Activated T-helper 1 cell treated with Interleukin-2 at 50 U/mL for 16 hours (primary cell): Measurements from ENCODE around the gene GALNT10.

Experiments used
- DNase-seq: peaks from one replicate; pipeline ENCODE4 v3.0.0-alpha.2; 2020; ENCODE audit warnings: low read depth

The GALNT10 gene

DNA sequence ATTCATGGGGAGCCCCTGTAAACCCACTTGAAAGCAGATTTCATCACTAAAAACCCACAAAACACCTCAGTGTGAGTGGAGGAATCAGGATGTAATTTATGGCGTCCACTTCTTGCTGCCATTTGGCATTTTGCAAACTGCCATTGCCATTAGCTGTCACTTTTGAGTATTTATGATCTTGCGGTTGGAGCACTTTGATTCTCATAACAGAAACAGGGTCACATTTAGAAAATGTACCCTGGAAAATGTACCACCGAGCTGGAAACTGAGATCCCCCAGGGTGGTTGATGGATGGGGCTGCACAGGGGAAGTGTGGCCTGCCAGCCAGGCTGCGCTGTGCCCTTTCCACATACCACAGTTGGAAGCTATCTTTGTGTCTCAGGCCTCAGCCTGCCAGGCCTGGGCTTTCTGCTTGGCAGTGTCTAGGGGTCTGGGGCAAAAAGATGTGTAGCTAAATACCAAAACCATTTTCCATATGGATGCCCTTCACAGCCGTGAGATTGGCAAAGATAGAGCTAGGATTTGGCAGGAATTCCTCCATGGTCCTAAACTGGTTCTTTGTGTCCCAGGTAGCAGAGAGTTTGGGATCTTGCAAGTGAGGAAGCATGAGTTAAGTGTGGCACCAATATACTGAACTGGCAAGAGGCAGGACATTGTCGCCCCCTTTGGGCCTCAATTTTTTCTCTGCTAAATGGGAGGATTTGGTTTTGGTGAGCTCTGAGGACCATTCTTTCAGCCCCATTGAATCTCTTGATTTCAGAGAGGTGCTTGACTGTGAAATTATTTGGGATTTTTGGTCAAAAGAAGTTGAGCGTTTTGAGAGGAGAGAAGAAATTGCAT lies 46.2 kb downstream of the GALNT10 start:
- no peak for DNase-seq

DNA sequence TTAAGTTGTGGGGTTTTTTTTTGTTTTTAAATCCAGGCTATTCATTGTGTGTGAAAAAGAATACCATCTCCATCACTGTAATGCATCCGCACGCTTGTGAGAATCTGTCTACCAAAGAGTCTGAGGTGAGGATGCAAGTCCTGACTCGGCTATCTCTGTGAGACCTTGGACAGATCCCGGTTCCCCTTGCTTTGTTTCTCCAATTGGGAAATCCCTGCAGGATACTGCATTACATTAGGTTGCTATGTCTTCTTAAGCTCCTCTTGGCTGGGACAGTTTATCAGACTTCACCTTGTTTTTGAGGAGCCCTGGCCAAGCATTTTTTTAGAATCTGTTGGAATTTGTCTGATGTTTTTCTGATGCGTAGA lies 46.8 kb downstream of the GALNT10 start:
- DNase-seq, result no peak

DNA sequence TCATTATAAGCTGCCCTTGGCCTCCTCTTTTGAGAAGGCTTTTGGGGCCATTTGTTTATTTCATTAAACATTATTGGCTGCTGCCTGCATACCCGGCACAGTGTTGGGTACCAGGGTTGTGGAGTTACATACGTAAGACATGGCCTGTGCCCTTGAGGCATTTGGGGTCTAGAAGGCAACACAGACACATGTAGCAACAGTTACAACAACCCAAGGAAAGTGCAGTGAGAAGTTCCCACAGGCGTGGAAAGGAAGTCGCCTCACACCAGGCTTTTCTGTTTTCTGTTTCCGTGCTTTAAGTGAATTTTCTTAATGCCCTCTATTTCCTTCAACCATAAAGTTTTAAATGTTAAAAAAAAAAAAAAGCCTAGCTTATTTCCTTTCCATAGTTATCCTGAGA lies 47.4 kb downstream of the GALNT10 start:
- DNase-seq, result no peak

DNA sequence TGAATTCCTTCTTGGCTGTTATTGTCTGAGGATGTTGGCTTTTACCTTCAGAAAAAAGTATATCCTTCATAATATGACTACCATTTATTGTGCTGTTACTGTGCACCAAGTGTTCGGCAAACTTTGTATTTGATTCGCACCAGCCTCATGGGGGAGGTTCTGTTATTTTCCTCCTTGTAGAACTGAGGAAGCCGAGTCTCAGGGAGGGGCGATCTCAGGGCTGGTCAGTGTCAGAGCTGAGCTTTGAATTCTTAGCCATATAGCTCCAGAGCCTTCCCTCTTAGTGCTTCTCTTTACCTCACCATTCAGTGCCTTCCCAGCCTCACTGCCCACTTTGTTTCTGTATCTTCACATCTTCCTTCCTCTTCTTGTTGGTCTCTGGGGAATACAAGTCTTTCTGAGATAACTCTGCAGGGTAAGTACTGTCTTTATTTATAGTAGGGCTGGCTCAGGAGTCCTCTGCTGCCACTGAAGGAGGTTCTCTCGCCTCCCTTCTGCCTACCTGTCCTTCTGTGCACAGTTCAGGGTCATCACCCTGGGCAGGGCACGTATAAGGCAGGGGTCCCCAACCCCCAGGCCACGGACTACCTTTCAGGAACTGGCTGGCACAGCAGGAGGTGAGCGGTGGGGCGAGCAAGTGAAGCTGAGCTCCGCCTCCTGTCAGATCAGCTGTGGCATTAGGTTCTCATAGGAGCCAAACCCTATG lies 48.4 kb downstream of the GALNT10 start:
- no peak for DNase-seq

DNA sequence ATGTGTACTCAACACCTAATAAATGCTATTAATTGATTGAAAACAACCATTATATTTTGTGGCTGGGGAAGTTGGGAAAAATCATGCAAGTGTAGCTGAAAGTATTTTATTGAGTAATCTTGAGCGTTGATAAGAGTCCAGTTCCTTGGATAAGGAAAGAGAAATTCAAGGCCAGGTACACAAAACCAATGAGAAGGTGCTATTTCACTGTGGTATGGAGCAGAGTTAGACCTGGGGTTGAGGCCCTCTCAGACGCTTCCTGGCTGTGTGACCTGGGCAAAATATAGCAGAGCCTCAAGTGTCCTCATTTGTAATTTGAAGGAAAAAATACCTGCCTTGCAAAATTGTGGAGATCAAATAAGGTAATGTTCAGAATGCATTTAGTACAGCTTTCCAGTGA lies 50.1 kb downstream of the GALNT10 start:
- DNase-seq, result no peak

DNA sequence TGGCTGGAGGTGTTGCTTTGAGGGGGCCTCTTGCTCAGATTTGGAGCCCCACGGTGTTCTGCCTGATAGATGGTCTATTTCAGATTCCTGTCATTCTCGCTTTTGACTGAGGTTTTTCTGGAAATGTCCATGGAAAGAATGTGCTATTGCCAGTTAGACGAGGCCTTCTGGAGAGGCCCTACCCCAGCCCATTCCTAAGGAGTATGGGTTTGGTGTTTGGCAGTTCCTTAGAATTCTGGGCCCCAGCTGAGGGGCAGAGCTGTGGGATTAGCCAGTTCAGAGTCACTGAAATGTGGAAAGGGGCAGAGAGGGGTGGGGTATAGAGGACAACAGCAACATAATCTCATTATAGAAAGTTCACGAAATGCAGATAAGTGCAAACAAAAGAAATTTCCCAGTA lies 50.5 kb downstream of the GALNT10 start:
- no peak for DNase-seq

DNA sequence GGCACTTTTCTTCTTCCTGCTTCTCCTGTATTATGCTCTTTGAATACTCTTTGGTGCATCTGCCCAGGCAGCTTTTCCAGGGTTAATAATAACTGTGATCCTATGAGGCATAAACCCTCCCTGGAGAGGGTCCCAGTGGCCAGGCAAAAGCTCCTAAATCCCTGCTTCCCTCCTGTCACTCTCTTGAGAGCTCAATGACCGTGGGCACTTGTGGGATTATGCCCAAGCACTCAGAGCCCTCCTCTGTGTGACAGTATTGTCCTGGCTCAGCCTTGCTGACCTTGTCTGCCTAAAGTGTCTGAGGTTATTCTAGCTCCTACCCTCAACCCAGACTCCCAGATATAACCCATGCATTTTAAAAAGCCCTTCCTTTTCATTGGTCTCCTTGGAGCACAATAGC lies 51.9 kb downstream of the GALNT10 start:
- DNase-seq, result no peak

DNA sequence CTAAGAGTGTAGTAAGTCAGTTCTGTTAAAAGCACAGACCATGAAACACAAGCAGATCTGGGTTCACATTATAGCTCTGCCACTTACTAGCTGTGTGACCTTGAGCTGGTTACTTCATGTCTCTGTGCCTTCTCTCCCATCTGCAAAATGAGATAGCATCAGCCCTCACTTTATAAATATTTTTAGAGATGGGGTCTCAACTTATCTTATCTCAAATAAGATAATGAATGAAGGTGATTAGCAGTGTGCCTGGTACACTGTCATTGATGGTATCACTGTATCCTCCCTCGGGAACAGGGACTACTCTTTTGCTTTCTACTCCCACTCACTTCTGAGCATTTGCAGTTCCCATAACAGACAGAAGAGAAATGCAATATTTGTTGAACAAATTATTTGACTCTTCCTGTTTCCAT lies 52.4 kb downstream of the GALNT10 start:
- no peak for DNase-seq

DNA sequence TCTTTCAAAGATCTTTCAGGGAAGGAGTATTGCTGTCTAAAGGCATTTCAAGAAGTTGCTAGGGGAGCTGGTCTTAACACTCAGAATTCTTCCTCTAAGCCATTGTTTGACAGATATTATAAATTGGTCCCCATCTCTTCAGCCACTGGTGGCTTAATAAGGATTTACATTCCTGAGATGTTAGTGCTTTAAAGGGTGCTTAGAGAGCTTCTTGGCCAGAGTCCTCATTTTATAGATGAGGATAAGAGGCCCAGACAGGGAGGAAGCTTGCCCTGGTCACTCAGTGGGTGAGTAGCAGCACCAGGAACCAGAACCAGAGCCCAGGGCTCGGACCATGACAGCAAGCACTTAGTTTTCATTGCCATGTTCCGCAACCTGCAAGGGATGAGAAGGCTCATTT lies 53.2 kb downstream of the GALNT10 start:
- no peak for DNase-seq

DNA sequence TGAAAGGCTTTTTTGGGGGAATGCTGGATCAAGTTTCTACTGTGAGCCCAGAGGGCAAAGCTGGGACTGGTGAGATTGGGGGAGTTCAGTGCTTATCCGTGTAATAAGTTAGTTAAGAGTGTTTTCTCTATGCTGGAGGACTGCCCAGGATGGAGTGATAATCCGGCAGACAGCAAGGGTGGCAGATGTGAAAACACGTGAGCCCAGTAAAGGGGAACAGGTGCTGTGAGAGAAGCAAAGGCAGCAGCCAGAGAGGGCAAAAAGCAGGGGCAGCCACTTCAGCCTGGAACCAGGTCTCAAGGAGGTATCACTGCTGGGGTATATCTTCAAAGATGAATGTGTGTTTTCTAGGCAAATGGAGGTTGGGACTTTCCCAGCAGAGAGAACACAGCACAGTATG lies 53.9 kb downstream of the GALNT10 start:
- no peak for DNase-seq

DNA sequence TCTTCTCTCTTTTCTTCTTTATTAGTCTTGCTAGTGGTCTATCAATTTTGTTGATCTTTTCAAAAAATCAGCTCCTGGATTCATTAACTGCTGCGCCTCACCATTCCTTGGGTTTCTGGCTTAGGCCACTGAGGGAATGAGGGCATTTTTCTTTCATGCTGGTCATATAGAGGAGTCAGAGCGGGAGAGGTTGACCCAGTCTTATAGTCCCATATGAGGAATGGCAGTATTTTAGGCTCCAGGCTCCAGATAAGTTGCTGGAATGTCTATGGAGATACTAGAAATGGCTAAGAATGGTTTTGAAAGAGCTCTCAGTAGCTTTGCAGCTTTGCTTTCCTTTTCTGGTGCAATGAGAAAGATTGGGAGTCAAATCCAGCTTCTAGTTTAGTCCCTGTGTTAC lies 58.2 kb downstream of the GALNT10 start:
- DNase-seq, result no peak

DNA sequence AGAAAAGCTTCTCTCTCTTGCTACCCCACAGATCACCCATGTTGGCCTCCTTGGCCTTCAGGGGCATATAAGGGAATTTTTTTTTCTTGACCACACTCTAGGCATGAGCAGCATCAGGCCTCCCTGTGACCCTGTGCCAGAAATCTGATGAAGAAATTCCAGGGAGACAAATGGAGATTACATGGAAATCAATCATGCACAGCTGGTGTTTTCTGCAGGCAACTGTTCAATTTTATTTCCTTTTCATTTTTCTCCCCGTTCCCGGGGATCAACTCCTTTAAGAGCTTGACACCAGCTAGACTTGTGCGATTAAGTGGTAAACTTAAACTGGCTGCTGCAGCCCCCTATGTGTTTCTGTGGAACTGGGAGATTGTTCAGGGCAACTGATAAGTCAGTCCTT lies 59.3 kb downstream of the GALNT10 start:
- DNase-seq, result no peak

DNA sequence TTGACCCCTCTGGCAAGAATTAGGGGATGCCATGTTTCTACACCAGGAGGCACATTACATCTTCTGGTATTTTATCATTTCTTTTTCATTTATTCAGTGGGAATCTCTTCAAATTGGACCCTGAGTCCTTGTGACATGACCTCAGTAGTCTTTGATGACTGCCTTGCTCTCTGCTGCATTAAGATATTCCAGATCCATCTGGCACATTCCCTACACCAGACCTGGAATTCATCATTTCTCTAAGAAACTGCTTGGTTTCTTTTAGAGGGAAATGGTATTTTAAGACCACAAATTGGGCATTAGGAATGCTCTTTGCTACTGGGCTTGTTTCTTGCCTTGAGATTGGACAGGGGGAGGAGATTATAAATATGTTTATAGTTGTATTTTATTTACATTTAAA lies 61.0 kb downstream of the GALNT10 start:
- no peak for DNase-seq

DNA sequence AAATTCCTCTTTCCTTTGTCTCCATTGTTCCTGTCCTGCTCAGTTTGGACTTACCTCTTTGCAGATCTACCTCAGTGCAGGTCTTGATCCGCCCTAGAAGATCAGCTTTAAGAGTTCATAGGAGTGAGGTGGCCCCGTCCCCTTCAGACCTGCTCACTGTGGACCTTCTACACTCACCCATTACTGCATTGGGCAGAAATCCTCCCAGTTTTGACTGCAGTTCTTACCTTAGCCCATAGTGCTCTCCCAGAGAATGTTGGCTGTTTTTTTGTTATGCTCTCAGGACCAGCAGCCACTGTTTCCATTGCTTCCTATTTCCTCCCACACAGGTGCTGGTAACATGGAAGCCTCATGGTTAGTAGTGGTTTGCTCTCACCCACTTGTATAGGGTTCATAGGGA lies 63.3 kb downstream of the GALNT10 start:
- DNase-seq, result no peak

DNA sequence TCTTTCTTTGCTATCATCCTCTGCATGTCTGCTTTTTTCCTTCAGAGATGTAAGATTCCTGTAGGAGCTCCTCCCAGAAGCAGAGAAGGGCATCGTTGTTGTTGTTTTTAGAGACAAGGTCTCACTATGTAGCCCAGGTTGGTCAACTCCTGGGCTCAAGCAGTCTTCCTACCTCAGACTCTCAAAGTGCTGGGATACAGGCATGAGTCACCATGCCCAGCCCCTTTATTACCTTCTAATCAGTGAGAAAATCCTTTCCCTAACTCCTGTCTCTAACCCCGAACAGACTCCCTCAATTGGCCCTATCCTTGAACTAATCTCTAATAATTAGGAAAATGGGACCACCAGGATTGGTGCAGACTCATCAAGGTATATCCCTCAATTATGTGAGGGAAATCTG lies 64.4 kb downstream of the GALNT10 start:
- DNase-seq, result no peak

DNA sequence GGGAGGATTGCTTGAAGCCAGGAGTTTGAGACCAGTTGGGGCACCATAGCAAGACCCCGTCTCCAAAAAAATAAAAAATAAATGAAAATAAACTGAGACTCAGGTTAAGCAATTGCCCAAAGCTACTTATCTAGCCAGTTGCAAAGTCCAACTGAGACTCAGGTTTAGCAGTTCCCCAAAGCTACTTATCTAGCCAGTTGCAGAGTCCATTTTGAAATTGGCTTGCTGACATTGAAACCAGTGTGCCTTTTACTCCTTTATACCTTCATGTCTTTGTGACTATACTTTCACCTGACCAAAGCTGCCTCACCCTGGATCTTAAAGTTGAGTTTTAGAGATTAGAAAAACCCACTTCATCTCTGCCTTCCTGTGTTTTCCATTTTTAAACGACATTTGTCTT lies 66.5 kb downstream of the GALNT10 start:
- DNase-seq, result no peak

DNA sequence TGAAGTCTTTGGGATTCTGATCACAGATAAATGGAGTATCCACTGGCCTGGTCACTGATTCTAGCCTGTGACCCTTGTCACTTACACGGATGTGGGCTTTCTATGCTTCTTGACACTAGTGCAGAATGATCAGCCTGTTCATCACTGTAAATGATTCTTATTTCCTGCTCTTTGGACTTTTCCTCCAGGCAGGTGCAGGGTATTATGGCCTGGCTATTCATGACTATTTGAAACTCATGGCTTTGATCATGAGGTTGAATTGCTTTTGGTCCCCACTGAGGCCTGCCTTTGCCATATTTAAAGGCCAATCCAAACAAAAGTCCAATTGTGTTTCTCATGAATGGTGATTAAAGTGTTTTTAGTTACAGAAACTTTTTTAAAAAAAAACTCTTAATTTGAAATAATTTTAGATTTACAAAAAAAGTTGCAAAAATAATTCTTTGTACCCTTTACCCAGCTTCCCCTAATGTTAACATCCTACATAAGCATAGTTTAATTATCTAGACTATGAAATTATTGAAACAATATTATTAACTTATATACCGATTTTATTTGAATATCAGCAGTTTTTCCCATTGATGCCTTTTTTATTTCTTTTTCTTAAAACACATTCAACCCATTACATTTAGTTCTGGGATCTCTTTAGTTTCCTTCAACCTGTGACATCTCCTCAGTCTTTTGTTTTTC lies 68.1 kb downstream of the GALNT10 start:
- DNase-seq, result no peak

DNA sequence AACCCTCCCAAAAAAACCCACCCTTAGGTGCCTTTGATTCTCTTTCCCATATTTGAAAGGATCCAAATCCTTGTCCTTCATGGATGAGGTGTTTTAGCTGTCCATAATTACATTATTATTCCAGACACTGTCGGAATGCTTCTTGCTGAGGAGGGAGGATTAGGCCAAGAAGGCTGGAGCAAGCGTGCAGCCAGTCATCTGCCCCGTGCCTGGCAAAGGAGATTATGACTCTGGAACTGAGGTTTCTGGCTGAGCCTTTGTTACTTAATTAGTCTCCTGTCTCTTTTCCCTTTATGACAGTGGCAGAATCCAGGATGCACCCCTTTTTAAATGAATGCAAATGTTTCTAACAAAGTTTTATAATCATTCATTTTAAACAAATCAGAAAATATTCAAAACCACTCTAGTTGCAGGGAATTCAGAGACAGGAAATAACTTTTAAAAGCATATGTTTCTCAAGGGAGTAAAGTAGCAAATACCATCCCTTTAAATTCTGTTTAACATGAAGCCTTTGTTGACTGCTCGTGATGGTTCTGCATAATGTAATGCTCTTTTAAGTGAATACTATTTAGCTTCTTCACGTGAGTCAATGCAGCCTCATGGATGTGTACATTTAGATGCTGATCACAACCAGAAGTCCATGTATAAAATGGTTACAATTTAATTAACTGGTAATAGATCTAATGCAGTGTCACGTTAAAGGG lies 69.8 kb downstream of the GALNT10 start:
- no peak for DNase-seq

DNA sequence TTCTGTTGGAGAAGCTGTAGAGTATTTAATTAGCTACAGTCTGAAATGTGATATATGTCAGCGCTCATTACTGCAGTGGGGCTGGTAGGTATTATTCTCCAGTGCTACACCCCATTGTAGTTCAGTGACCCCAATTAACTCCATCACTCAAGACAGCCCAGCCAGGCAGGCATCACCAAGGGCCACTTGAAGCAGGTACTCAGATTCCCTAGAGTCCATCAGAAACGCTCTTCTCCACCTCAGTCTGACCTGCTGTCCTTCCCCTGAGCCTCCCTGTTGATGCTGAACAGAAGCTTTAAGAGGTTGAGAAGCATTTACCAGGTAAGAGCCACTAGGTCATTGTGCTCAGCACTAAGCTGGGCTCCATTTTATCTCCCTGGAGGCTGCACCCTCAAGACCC lies 71.8 kb downstream of the GALNT10 start:
- DNase-seq, result no peak

DNA sequence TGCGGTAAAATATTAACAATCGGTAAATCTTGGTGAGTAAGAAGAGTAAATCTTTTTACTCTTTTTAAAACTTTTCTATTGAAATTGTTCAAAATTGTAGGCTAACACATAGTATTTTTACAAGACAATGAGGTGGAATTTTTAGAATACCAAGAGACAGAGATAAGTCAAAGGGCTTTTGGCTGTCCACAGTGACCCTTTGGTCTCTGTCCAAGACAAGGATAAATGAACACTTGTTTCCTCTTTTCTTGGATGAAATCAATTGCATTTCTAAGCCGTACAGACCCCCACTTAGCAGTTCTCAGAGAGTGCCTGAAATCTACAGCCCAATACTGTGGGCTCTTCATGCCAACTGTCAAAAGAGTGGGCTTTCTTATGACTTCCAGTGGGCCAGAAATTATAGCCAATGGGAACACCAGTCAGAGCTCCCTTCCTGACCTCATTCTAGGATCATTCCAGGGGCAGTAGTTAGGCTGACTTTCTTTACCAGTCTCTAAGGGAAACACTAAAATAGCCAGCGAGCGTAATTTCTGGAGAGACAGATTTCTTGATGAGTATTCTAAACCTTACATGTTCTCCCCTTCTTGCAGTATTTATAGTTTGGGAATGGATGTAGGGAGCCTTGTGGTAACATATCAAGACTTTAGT lies 74.1 kb downstream of the GALNT10 start:
- no peak for DNase-seq

DNA sequence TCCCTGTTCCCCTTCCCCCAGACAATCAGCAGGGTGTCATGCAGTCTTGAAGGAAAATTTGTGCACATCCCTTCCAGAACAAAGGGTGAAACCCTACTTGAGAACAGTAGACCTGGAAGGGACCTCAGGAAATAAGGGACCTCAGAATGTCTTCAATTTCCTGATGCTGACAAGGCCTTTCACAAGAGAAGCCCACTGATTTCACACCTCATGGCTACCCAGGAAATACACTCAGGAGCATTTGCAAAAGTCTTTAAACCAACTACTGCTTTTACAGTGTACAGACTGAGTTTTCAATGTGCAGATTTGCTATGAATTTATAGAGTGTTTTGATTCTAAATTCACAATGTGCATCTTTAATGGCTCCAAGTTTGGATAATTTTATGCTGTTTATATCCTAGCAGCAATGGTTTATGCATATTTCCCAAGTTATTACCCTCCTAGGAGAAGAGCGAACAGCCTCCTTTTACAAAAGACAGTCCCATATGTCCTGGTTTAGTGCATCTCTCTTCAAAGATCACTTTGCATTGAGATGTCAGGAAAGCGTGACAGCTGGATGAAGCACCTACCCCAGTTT lies 74.8 kb downstream of the GALNT10 start:
- no peak for DNase-seq

DNA sequence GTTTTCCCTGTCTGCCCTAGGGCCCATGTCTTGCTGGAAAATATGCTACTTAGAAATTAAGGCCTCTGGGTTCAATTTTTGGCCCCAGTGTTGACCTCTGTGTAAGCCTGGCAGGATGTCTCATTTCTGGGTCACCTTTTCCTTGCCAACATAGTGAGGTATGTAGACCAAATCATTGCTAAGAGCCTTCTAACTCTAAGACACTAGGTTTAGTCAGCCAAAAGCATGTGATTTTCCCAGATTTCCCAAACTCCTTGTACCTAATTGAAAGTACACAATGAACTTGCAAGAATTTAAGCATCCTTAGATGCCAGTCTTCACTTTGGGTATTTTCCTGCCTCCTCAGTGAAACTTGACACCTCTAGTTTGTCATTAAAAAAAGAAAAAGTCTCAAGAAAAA lies 77.0 kb downstream of the GALNT10 start:
- DNase-seq, result no peak
